ENCODE measurements around the gene SFXN1. TPM values are rescaled to one million over a fixed set of nuclear protein-coding genes. Genes with fewer than 3 reads are reported as not detected.

Gene SFXN1
- total RNA-seq, 1 experiment from 2014 or later, result 88.3 TPM

DNA sequence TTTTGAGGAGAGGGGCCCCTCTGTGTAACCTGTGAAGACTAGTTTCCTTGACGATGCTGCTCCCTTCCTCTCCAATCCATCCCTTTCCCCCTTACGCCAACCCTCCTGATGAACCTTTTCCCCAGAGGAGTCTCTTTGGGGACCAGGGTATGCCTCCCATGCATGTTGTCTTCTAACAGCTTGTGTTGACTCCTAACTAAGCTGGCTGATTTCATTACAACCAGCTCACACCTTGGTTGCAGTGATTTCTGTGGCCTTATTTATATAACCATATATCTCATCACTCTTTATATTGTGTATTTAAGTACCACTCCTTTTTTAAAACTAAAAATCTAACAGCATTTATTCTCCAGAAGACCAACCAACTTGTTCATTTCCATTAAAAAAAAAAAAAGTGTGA, 42.5 kb downstream of the SFXN1 start:
- no peaks in the 10 kb centered on the region for H3K27me3 ChIP-seq (ENCODE audit: control insufficient read depth, insufficient read depth, low read length)
- POLR2A ChIA-PET, result no interaction called here
- CTCF ChIA-PET, result interaction anchor here (0.6 kb wide), 1 partner anchor 17 kb away, joined by 8 read pairs; no protein-coding TSS in a partner anchor
- ATAC-seq (no peak), DNase-seq (ENCODE audit: low read depth, low spot score) (no peak)
- TF ChIP-seq TCF7L2 (IDR thresholded peaks at IDR 0.05; ENCODE audit: low read depth, low read length), result no peak
- no peak for TF ChIP-seq REST (IDR thresholded peaks at IDR 0.05; ENCODE audit: insufficient read depth in 1 of 2, low read depth in 2 of 2, low read length in 1 of 2)
- no peak for TF ChIP-seq SIN3A (IDR thresholded peaks at IDR 0.05; ENCODE audit: borderline replicate concordance, insufficient read depth, low read depth, low read length)
- TF ChIP-seq POLR2AphosphoS5 (IDR thresholded peaks at IDR 0.05; ENCODE audit: low read depth, low read length), result no peak
- TF ChIP-seq, protein P1, sequence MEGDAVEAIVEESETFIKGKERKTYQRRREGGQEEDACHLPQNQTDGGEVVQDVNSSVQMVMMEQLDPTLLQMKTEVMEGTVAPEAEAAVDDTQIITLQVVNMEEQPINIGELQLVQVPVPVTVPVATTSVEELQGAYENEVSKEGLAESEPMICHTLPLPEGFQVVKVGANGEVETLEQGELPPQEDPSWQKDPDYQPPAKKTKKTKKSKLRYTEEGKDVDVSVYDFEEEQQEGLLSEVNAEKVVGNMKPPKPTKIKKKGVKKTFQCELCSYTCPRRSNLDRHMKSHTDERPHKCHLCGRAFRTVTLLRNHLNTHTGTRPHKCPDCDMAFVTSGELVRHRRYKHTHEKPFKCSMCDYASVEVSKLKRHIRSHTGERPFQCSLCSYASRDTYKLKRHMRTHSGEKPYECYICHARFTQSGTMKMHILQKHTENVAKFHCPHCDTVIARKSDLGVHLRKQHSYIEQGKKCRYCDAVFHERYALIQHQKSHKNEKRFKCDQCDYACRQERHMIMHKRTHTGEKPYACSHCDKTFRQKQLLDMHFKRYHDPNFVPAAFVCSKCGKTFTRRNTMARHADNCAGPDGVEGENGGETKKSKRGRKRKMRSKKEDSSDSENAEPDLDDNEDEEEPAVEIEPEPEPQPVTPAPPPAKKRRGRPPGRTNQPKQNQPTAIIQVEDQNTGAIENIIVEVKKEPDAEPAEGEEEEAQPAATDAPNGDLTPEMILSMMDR (IDR thresholded peaks at IDR 0.05), result no peak
- no peak overlapping the region for H3K27ac ChIP-seq (ENCODE audit: low read length)
- no peak overlapping the region for H3K4me3 ChIP-seq (ENCODE audit: low read depth in 2 of 2, low read length in 2 of 2)
- H3K4me1 ChIP-seq (ENCODE audit: control insufficient read depth, insufficient read depth, low read length), result no peaks in the 10 kb centered on the region
- no peaks in the 10 kb centered on the region for H3K9me3 ChIP-seq (ENCODE audit: control insufficient read depth, insufficient read depth, low read depth, low read length)
- peaks cover 31% of the 10 kb centered on the region for H3K36me3 ChIP-seq (ENCODE audit: control insufficient read depth, insufficient read depth, low read length)
- BruUV-seq (replicated peaks), result no TSS peak
- intact Hi-C loops (cut with micrococcal nuclease; ENCODE audit: unreplicated experiment), result no loop called here
- in situ Hi-C loops (cut with HindIII; ENCODE audit: low pct_unique_long_range_greater_than_20kb, low sequenced_read_pairs), result no loop called here

DNA sequence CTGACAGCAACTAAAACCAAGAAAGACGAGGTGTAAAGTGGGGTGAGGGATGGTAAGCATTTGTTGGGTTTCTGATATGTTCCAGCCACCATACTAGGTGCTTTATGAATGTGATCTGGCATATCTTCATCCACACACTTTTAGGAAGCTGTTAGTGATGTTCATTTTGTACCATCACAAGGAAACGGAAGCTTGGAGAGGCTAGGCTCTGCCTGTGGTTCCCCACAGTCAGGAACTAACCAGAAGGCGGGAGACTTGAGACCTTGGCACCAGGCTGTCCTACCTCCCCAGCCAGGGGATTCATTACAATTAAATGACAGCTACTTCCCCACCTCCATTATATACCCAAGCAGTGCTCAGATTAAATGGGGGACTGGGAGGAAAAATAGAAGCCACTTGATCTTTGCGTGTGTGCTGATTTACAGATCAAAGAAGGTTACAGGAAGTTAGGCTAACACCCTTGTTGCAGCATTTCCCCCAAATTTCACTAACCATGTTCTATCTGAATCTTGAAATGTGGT, 43.0 kb downstream of the SFXN1 start:
- in situ Hi-C loops (cut with HindIII; ENCODE audit: low pct_unique_long_range_greater_than_20kb, low sequenced_read_pairs), result no loop called here
- Histone ChIP-seq H3K36me3 (ENCODE audit: control insufficient read depth, insufficient read depth, low read length) (peaks cover 36% of the 10 kb centered on the region), H3K4me3 (ENCODE audit: low read depth in 2 of 2, low read length in 2 of 2) (no peak overlapping the region), H3K27ac (ENCODE audit: low read length) (no peak overlapping the region), H3K4me1 (ENCODE audit: control insufficient read depth, insufficient read depth, low read length) (no peaks in the 10 kb centered on the region), H3K9me3 (ENCODE audit: control insufficient read depth, insufficient read depth, low read depth, low read length) (no peaks in the 10 kb centered on the region), H3K27me3 (ENCODE audit: control insufficient read depth, insufficient read depth, low read length) (no peaks in the 10 kb centered on the region)
- BruUV-seq (replicated peaks), result no TSS peak
- TF ChIP-seq TCF7L2 (IDR thresholded peaks at IDR 0.05; ENCODE audit: low read depth, low read length) (no peak), REST (IDR thresholded peaks at IDR 0.05; ENCODE audit: insufficient read depth in 1 of 2, low read depth in 2 of 2, low read length in 1 of 2) (no peak), POLR2AphosphoS5 (IDR thresholded peaks at IDR 0.05; ENCODE audit: low read depth, low read length) (no peak), SIN3A (IDR thresholded peaks at IDR 0.05; ENCODE audit: borderline replicate concordance, insufficient read depth, low read depth, low read length) (no peak)
- TF ChIP-seq, protein P1 (IDR thresholded peaks at IDR 0.05), result no peak
- intact Hi-C loops (cut with micrococcal nuclease; ENCODE audit: unreplicated experiment), result no loop called here
- ATAC-seq (no peak), DNase-seq (ENCODE audit: low read depth, low spot score) (no peak)
- ChIA-PET POLR2A (no interaction called here), CTCF (no interaction called here)
